Measurements from ENCODE around the gene FOXK1.

FOXK1 gene

DNA sequence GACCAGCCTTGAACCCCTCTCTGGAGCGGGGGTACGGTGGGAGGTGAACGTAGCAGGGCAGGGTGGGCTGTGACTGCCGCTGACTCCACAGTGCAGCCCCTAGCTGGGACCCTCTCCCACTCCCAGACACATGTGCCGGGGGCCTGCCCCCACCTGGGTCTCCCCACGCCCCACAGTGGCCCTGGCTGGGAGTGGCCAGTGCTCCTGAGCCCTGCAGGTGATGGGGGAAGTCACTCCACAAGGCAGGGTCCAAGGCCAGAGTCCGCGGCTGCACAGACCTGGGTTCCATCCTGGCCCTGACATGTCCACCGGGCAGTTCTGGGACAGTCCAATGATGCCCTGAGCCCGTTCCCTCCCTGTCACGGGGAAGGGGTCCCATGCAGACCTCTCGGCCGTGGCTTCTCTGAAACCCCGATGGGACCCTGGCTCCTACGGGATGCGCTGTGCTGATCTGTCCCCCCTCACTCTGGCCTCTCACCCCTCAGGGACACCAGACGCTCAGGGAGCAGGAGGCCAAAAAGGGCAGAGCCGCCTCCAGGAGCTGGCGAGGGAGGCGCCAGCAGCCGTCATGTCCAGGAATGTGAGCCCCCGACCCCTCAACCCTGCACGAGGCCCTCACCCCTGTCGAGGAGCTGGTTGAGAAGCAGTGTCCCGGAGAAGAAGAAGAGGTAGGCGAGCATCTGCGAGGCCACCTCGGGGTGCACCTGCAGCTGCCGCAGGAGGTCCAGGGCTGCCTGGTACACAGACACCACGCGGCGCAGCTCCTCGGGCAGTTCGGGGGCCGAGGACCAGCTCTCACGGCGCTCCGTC, 133.7 kb downstream of the FOXK1 start:
- no peak for DNase-seq (ENCODE audit: low read depth in 2 of 2, low spot score in 1 of 2)

DNA sequence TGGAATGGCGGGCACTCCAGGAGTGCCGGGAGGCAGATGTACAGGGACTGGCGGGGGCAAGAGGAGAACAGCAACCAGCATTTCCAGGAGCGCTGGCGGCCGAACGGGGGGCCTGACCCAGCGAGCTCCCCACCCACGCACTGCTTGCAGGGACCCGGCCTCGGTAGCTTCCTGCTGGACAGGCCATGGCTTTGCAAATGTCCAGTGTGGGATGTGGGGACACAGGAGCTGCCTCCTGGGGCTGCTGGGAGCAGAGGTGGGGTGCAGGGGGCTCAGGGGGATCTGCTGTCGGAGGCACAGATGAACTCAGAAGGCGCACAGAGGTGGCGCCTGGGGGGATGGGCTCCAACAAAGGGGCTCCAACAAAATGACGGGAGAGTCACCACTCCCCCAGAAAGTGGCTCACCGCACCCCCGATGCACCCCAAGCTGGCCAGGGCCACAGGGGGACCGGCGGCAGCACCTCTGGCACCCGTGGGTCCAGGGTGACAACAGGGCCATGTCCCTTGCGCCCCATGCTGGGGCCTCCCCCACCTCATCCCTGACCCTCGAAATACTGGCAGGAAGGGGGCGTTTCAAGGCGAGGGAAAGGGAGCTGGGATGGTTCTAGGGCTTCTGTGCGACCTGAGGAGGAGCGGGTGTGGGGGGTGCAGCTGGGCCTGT, 134.5 kb downstream of the FOXK1 start:
- DNase-seq (ENCODE audit: low read depth in 2 of 2, low spot score in 1 of 2), result no peak

GRCh38 chr7:4817178-4817901, 135.2 kb downstream of the FOXK1 start:
- DNase-seq (ENCODE audit: low read depth in 2 of 2, low spot score in 1 of 2), result no peak

GRCh38 chr7:4818000-4818794, 136.1 kb downstream of the FOXK1 start:
- DNase-seq (ENCODE audit: low read depth in 2 of 2, low spot score in 1 of 2), result no peak

GRCh38 chr7:4819560-4820404, 137.7 kb downstream of the FOXK1 start:
- DNase-seq (ENCODE audit: low read depth in 2 of 2, low spot score in 1 of 2), result no peak

- DNase-seq (ENCODE audit: low read depth in 2 of 2, low spot score in 1 of 2), result no peak
Observed at GRCh38 chr7:4820405-4820966, 138.4 kb downstream of the FOXK1 start.

All from stimulated activated CD8-positive, alpha-beta memory T cell treated with anti-CD3 and anti-CD28 coated beads, Interleukin-4, amount 100 ng/mL, for 4 hours (primary cell).